NCI-H82 treated with DMSO at 0.1 percent for 48 hours (cell line): ENCODE data around the gene TRAP1.
"Not testable (repeated sequence)": the region's sequence is repeated elsewhere in the genome, so short reads cannot be mapped to it uniquely, and the experiment has no call there.

ENCODE experiments used
- DNase-seq: peaks from one replicate; lab custom pipeline; 2025; ENCODE audit not compliant: unreplicated experiment; lab: John Stamatoyannopoulos, UW

The TRAP1 gene

DNA sequence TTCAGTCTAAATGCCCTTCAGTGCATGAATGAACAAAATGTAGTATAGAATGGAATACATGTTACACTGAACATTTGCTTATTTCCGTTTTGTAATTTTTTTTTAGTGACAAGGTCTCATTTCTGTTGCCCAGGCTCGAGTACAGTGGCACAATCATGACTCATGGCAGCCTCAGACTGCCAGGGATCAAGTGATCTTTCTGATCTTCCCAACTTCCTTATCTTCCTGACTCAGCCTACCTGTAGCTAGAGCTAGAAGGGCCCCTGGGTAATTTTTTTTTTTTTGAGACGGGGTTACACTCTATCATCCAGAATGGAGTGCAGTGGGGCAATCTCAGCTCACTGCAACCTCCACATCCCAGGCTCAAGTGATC, 98.6 kb downstream of the TRAP1 start:
- DNase-seq, result no peak

DNA sequence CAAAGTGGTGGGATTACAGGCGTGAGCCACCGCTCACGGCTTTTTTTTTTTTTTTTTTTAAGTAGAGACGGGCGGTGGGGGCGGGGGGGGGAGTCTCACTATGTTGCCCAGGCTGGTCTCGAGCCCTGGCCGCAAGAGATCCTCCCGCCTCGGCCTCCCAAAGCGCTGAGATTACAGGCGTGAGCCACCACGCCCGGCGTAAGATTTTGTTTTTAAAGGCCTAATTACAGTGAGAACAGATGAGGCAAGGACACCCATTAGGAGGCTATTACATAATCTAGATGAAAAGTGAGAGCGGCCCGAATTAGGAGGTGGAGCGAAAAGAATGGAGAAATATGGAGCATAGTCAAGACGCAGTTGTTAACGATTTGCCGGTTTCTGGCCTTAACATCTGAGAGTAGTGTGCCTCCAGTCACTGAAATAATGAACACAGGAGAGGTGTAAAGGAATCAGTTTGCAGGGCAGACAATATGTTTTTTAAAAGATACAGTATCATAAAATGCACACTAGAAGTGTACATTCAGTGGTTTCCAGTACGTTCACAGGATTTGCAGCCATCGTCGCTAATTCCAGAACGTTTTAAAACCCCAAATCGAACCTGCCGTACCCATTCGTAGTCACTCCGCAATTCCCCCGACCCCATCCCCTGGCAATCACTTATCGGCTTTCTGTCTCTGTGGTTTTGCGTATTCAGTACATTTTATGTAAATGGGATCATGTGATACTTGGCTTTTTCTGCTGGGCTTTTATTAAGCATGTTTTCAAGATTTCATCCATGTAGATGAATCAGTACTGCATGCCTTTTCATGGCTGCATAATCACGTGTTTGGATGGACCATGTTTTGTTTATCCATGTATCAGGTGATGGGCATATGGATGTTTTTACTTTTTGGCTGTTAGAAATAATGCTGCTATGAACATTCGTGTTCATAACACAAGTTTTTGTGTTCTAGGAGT, 104.5 kb downstream of the TRAP1 start:
- no peak for DNase-seq

GRCh38 chr16:3611146-3611975, 106.0 kb downstream of the TRAP1 start, which contains the start of gene SLX4:
SLX4 (minus strand) TSS chr16:3611606; CDS start chr16:3608964, 2,642 bp downstream.
- DNase-seq, result peak; percentile 67

- DNase-seq, result no peak
Measured at GRCh38 chr16:3610698-3611145, 106.6 kb downstream of the TRAP1 start.

DNA sequence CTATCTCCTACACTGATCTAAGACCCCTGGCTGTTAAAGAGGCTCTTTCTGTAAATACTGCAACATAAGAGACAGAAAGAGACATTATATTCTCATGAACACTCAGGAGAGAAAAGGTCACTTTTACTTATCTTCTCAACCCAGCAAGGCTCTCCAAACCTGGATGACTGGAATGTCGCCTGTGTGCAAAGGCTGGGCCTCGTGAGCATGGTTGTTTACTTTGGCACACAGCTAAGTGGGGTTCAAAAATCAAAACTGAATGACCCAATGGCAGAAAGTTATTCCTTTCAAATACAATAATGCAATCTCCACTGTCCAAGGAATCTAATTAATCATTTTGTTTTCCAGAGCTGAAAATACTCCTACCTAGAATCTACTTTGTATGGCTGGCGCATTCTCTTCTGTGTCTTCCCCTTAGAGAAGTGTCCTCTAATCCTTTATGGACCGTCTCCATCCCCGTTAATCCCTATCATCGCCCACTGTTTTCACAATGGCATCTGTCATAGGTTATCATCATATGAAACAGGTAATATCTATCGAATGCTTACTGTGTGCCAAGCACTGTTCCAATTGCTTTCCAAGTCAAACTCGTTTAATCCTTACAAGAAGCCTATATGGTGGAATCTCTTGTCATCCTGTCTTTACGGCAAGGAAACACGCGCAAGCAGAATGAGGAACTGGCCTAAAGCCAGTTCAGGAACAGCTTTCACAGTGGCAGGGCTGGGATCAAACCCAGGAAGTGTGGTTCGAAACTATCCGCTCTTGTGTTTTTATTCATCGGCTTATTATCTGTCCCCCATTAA, 107.2 kb downstream of the TRAP1 start:
- no peak for DNase-seq

- DNase-seq, result not testable (repeated sequence)
Measured at GRCh38 chr16:3608976-3609375, 108.3 kb downstream of the TRAP1 start.

DNA sequence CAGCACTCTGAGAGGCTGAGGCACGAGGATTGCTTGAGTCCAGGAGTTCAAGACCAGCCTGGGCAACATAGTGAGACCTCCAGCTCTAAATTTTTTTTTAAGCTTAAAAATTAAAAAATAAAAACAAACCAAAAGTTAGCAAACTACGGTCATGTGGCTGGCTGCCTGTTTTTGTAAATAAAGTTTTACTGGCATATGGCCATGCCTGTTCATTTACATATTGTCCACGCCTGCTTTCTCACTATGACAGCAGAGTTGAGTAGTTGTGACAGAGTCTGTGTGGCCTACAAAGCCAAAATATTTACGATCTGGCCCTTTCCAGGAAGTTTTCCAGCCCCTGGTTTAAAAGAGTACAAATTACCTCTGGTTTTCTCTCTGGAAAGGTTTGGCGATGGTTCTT, 109.3 kb downstream of the TRAP1 start:
- DNase-seq, result no peak
